KMS-11 (cell line): ENCODE measurements around the gene KCNJ6.

ENCODE experiments used
- H2AFZ ChIP-seq: fragments of 200-600 bp; sonication (generic); 2 replicates; pipeline ENCODE4 v1.6.1; 2016; ENCODE audit warnings: antibody characterized with exemption, mixed run types, low read depth
- H3K27ac ChIP-seq: fragments of 200-600 bp; sonication (generic); 2 replicates; pipeline ENCODE4 v1.6.1; 2016; ENCODE audit warnings: mild to moderate bottlenecking, mixed run types
- H3K27me3 ChIP-seq: fragments of 200-600 bp; sonication (generic); 2 replicates; pipeline ENCODE4 v1.6.1; 2017; ENCODE audit warnings: mild to moderate bottlenecking, low read depth, mixed run types, moderate library complexity; ENCODE audit not compliant: insufficient read depth
- H3K36me3 ChIP-seq: fragments of 200-600 bp; sonication (generic); 2 replicates; pipeline ENCODE4 v1.6.1; 2017; ENCODE audit warnings: mild to moderate bottlenecking, mixed run types; ENCODE audit not compliant: insufficient read depth
- H3K4me1 ChIP-seq: fragments of 200-600 bp; sonication (generic); 2 replicates; pipeline ENCODE4 v1.6.1; 2016; ENCODE audit warnings: mild to moderate bottlenecking, low read depth, mixed run types; ENCODE audit not compliant: poor library complexity, severe bottlenecking
- H3K4me2 ChIP-seq: fragments of 200-600 bp; sonication (generic); 2 replicates; pipeline ENCODE4 v1.7.0; 2016; ENCODE audit warnings: mild to moderate bottlenecking, mixed run types
- H3K4me3 ChIP-seq: fragments of 200-600 bp; sonication (generic); IDR thresholded peaks from 2 replicates; pipeline ENCODE4 v1.6.1; 2017; ENCODE audit warnings: low read depth, low read length, mixed read lengths; ENCODE audit not compliant: insufficient read depth
- H3K79me2 ChIP-seq: fragments of 200-600 bp; sonication (generic); 2 replicates; pipeline ENCODE4 v1.6.1; 2016; ENCODE audit warnings: low read depth, mixed run types; ENCODE audit not compliant: insufficient read depth
- H3K9ac ChIP-seq: fragments of 200-600 bp; sonication (generic); 2 replicates; pipeline ENCODE4 v1.6.1; 2016; ENCODE audit warnings: mild to moderate bottlenecking, mixed run types
- H4K20me1 ChIP-seq: fragments of 200-600 bp; sonication (generic); 2 replicates; pipeline ENCODE4 v1.6.1; 2016; ENCODE audit warnings: mild to moderate bottlenecking, mixed run types; ENCODE audit not compliant: insufficient read depth
- CTCF ChIP-seq: fragments of 200-600 bp; sonication (generic); conservative IDR thresholded peaks from 2 replicates; pipeline ENCODE4 v1.6.1; 2017; ENCODE audit warnings: low read depth, mild to moderate bottlenecking, antibody characterized with exemption, low read length, moderate library complexity, mixed read lengths

The KCNJ6 gene

GRCh38 chr21:37871121-37871862 lies 45.0 kb downstream of the KCNJ6 start:
- no peak overlapping the region for H3K27ac ChIP-seq
- no peaks in the 10 kb centered on the region for H3K36me3 ChIP-seq
- H3K9ac ChIP-seq = no peak overlapping the region
- no peak overlapping the region for H3K4me2 ChIP-seq
- no peaks in the 10 kb centered on the region for H3K27me3 ChIP-seq
- no peaks in the 10 kb centered on the region for H3K79me2 ChIP-seq
- H4K20me1 ChIP-seq = no peaks in the 10 kb centered on the region
- H3K4me1 ChIP-seq = no peaks in the 10 kb centered on the region
- H2AFZ ChIP-seq = no peak overlapping the region
- H3K4me3 ChIP-seq = no peak overlapping the region
- TF ChIP-seq CTCF = no peak

- TF ChIP-seq CTCF = no peak
- no peaks in the 10 kb centered on the region for H3K79me2 ChIP-seq
- no peaks in the 10 kb centered on the region for H3K27me3 ChIP-seq
- no peak overlapping the region for H3K9ac ChIP-seq
- H3K4me2 ChIP-seq = no peak overlapping the region
- no peaks in the 10 kb centered on the region for H3K36me3 ChIP-seq
- H4K20me1 ChIP-seq = no peaks in the 10 kb centered on the region
- H3K4me1 ChIP-seq = no peaks in the 10 kb centered on the region
- no peak overlapping the region for H3K4me3 ChIP-seq
- no peak overlapping the region for H3K27ac ChIP-seq
- no peak overlapping the region for H2AFZ ChIP-seq
Measured at GRCh38 chr21:37870221-37870620, 46.0 kb downstream of the KCNJ6 start.

DNA sequence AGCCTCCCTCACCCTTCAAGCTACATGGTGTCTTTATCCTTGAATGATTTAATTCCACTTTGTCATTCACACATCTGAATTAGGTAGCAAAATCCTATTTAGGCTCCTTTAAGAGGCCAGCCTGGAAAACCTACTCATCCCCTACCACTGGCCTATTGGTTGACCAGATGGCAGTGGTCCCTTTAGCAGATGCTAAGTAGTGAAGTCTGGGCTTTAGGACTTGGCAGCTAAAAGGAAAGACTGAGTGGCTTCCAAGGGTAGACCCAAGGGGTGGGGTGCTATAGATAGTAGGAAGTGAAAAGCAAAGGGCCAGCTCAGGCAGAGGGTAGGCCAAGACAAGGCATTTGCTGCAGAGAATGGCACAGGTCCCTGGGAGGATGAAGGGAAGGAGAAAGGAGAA lies 46.6 kb downstream of the KCNJ6 start:
- H3K36me3 ChIP-seq = no peaks in the 10 kb centered on the region

DNA sequence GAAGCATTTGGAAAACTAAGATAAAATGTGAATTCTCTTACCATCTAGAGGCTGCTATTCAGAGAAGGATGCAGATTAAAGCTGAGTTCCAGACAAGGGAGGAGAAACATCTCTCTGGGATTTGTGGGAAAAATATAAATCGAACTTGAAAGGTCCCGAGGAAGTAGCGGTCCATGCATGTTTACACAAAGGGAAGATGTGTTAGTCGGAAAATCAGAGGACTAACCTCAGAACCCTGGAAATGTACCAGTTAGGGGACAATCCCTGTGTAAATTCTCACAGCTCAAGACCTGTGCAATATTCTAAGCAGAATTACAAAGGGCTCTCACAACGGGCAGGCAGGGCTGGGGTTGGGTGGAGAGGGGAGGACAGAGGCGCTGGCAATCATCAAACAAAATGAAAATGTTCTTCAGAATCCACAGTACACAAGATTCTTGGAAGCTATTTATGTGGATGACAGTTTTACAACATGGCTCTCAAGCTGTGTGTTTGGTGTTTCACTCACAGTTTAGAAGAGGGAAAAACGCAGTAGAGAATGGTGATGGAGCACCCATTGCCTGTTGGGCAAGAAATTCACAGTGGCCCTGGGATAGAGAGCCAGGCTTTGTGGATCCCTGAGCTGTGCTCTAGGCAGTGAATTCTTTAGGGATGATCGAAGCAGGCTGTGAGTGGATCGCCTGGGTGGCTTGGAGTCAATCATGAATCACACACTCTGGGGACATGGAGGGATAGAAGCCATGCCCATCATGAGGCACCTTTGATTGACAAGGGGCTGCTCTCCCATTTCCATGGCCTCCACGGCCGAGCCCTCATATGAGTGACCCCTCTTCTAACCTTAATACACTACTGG lies 47.6 kb downstream of the KCNJ6 start:
- Histone ChIP-seq H3K4me1 (no peaks in the 10 kb centered on the region), H3K4me3 (no peak overlapping the region), H3K79me2 (no peaks in the 10 kb centered on the region), H2AFZ (no peak overlapping the region), H3K4me2 (no peak overlapping the region), H3K36me3 (no peaks in the 10 kb centered on the region), H3K27ac (no peak overlapping the region), H3K27me3 (no peaks in the 10 kb centered on the region), H4K20me1 (no peaks in the 10 kb centered on the region), H3K9ac (no peak overlapping the region)
- no peak for TF ChIP-seq CTCF

More for the DNA sequence above, 46.6 kb downstream of the KCNJ6 start:
- no peak overlapping the region for H3K4me2 ChIP-seq
- H3K4me3 ChIP-seq = no peak overlapping the region
- no peaks in the 10 kb centered on the region for H4K20me1 ChIP-seq
- no peak overlapping the region for H3K27ac ChIP-seq
- H3K27me3 ChIP-seq = no peaks in the 10 kb centered on the region
- TF ChIP-seq CTCF = no peak
- no peak overlapping the region for H2AFZ ChIP-seq
- no peaks in the 10 kb centered on the region for H3K79me2 ChIP-seq
- no peak overlapping the region for H3K9ac ChIP-seq
- H3K4me1 ChIP-seq = no peaks in the 10 kb centered on the region
